Osteocyte (in vitro differentiated cells): ENCODE results near the gene CDCP1. TPM values are rescaled to one million over a fixed set of nuclear protein-coding genes. Genes with fewer than 3 reads are reported as not detected.

Experiments used
- DNase-seq: peaks from one replicate; pipeline ENCODE4 v3.0.0; 2021; ENCODE audit warnings: mixed read lengths; ENCODE audit not compliant: unreplicated experiment; ENCODE audit errors: extremely low spot score
- H3K27ac Mint-ChIP-seq: one replicate; pipeline ENCODE4 v1.8.0; 2021; ENCODE audit warnings: mild to moderate bottlenecking, mixed read lengths; ENCODE audit not compliant: unreplicated experiment
- H3K27me3 Mint-ChIP-seq: one replicate; pipeline ENCODE4 v1.8.0; 2021; ENCODE audit warnings: mixed read lengths; ENCODE audit not compliant: unreplicated experiment
- H3K36me3 Mint-ChIP-seq: one replicate; pipeline ENCODE4 v1.8.0; 2021; ENCODE audit warnings: mixed read lengths; ENCODE audit not compliant: unreplicated experiment
- H3K4me1 Mint-ChIP-seq: one replicate; pipeline ENCODE4 v1.8.0; 2021; ENCODE audit warnings: mixed read lengths; ENCODE audit not compliant: unreplicated experiment
- H3K4me3 Mint-ChIP-seq: one replicate; pipeline ENCODE4 v1.8.0; 2021; ENCODE audit warnings: mild to moderate bottlenecking, moderate library complexity, mixed read lengths; ENCODE audit not compliant: unreplicated experiment
- H3K9me3 Mint-ChIP-seq: one replicate; pipeline ENCODE4 v1.8.0; 2021; ENCODE audit warnings: mixed read lengths; ENCODE audit not compliant: unreplicated experiment
- total RNA-seq: library from RNA; stranded (reverse); gene quantifications from 2 replicates; pipeline ENCODE4 v1.2.1, GENCODE V29; 2021
- TF ChIP-seq, protein P1 (sequence below): fragments of 200-600 bp; sonication (generic); IDR thresholded peaks from 2 replicates; pipeline ENCODE4 v1.5.0; 2021; ENCODE audit warnings: antibody characterized with exemption, mild to moderate bottlenecking, moderate library complexity

The CDCP1 gene
- total RNA-seq, 1 donor from 2014 or later: 2.3 TPM

DNA sequence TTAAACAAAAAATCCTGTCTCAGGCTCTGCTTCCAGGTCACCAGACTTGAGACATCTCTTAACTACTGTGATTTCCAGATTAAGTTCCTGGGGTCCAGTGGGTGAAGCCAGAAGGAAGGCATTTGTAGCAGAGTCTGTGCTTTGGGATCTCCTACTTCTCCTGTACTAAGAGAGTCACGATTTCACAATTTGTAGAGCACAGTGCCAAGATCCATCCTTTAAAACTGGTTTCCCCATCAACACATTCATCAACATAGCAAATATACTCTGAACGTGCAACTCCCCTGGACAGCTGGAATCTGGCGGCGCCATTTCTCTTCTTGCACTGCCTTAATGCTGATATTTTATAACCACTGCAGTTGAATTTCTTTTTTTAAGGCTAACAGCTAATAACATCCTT is 33.2 kb downstream of the CDCP1 start:
- no peak overlapping the region for H3K27ac Mint-ChIP-seq
- peaks cover 2% of the 10 kb centered on the region for H3K36me3 Mint-ChIP-seq
- TF ChIP-seq, protein P1, sequence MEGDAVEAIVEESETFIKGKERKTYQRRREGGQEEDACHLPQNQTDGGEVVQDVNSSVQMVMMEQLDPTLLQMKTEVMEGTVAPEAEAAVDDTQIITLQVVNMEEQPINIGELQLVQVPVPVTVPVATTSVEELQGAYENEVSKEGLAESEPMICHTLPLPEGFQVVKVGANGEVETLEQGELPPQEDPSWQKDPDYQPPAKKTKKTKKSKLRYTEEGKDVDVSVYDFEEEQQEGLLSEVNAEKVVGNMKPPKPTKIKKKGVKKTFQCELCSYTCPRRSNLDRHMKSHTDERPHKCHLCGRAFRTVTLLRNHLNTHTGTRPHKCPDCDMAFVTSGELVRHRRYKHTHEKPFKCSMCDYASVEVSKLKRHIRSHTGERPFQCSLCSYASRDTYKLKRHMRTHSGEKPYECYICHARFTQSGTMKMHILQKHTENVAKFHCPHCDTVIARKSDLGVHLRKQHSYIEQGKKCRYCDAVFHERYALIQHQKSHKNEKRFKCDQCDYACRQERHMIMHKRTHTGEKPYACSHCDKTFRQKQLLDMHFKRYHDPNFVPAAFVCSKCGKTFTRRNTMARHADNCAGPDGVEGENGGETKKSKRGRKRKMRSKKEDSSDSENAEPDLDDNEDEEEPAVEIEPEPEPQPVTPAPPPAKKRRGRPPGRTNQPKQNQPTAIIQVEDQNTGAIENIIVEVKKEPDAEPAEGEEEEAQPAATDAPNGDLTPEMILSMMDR: no peak
- H3K9me3 Mint-ChIP-seq: no peaks in the 10 kb centered on the region
- DNase-seq: no peak
- no peak overlapping the region for H3K4me3 Mint-ChIP-seq
- H3K4me1 Mint-ChIP-seq: no peaks in the 10 kb centered on the region
- H3K27me3 Mint-ChIP-seq: peaks cover 2% of the 10 kb centered on the region

DNA sequence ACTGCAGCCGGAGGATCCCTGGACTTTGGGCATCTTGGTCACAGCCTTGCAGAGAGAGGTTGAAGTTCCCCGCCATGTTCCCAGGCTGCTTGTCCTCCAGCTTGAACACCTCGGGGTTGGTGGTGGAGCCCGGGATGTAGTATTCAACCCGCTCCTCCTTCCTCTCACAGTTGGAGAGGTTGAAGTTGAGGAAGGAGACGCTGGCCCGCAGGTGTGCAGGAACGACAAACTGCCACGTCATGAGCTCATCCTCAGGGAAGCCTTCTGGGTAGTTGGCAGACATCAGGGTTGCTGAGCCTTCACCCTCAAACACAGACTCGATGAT is 35.7 kb downstream of the CDCP1 start:
- Mint-ChIP-seq H3K36me3 (no peaks in the 10 kb centered on the region), H3K27me3 (no peaks in the 10 kb centered on the region), H3K9me3 (no peaks in the 10 kb centered on the region), H3K27ac (no peak overlapping the region), H3K4me1 (peaks cover 14% of the 10 kb centered on the region), H3K4me3 (no peak overlapping the region)
- TF ChIP-seq, protein P1: no peak
- DNase-seq: no peak

DNA sequence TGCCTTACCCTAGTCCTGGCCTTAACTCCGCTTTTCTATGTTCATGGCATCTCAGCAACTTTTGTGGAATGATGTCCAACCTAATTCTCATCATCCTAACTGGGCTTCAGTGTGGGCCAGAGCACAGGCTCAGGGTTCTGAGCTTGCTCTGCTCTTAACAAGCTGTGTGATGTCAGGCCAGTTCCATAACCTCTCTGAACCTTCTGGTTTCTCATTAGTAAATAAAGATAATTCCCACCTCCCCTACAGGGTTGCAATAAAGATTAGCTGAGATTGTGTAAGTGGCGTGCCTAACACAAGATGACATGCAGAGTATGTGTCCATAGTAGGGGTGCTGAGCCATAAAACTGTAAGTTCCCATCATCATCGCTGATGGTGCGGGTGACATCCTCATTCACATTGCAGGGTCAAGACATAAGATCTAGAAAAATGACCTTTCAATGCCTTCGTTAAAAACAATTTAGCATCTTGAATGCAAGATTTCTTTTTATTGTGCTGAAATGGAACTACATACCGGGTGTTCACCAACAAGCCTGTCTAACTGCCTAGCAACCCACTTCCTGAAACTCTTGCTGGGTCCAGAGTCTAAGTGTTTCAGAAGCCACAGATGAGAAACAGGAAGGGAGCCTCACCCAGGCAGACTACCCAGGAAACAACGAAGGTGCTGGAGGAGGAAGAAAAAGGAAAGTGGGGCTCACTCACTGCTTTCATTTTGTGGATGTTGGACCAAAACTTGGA is 36.2 kb downstream of the CDCP1 start:
- Mint-ChIP-seq H3K27me3 (no peaks in the 10 kb centered on the region), H3K9me3 (no peaks in the 10 kb centered on the region), H3K4me1 (peaks cover 15% of the 10 kb centered on the region), H3K36me3 (no peaks in the 10 kb centered on the region), H3K27ac (no peak overlapping the region), H3K4me3 (no peak overlapping the region)
- DNase-seq: no peak
- TF ChIP-seq, protein P1: no peak

DNA sequence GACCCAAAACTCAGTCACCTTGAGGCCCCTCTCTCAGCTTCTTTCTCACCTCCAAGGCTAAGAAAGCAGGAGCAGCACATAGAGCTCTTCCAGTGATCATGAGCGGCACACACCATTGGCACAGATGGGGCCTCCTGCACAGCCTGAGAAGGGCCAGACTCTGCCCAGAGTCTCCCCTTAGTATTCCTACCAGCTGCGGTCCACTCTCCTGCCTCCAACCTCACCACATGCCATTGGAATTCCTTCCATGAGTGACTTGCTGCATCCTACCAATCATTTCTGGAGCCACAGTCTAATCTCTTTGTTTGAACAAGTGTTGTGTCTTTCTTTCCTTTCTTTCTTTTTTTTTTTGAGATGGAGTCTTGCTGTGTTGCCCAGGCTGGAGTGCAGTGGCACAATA is 39.3 kb downstream of the CDCP1 start:
- TF ChIP-seq, protein P1: no peak
- Mint-ChIP-seq H3K36me3 (no peaks in the 10 kb centered on the region), H3K9me3 (no peaks in the 10 kb centered on the region), H3K27ac (no peak overlapping the region), H3K4me1 (peaks cover 15% of the 10 kb centered on the region), H3K4me3 (no peak overlapping the region), H3K27me3 (no peaks in the 10 kb centered on the region)
- DNase-seq: no peak

DNA sequence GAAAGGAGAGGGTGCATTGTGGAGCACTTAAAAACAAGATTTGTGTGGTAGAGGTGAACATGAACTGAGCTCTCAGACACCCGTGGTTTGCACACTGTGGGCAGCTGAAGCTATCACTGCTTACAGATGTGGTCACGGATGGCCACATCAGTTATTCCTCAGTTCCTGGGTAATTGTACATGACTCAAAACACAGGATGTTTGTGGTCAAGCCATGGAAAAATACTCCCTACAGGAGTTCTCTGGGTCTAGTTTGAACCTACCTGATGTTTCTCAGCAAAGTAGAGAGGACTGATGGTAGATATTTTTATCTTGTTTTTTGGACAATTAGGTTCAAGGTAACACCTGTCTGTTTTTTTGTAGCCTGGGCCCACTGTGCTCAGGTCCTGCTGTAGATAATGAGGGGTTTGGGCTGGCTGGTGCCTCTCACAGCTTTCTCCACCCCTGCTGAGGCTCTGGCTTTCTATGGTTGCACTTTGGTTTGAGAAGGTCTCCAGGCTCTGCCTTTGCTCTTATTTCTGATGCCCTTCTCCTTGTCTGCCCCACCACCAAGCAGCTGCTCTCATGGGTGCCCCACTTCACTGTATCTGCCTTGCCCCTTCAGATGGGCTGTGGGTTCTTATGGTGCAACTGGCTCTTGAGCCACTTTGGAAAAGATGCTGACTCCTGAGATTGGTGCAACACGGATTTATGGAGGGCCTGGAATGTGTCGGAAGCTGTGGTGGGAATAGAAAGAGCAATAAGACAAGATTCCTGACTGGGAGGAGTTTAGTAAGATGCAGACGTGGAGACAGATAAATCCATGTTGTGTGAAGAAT is 40.1 kb downstream of the CDCP1 start:
- no peak for DNase-seq
- H3K4me1 Mint-ChIP-seq: peaks cover 15% of the 10 kb centered on the region
- no peaks in the 10 kb centered on the region for H3K27me3 Mint-ChIP-seq
- H3K9me3 Mint-ChIP-seq: no peaks in the 10 kb centered on the region
- TF ChIP-seq, protein P1: no peak
- H3K4me3 Mint-ChIP-seq: no peak overlapping the region
- no peaks in the 10 kb centered on the region for H3K36me3 Mint-ChIP-seq
- no peak overlapping the region for H3K27ac Mint-ChIP-seq
